HepG2 (cell line): ENCODE measurements around the gene OTX1. TPM values are rescaled to one million over a fixed set of nuclear protein-coding genes. Genes with fewer than 3 reads are reported as not detected.

Experiments
- CHD4 ChIP-seq: fragments of 200-600 bp; sonication (generic); IDR thresholded peaks from 2 replicates; pipeline ENCODE4 v1.7.0; 2017; ENCODE audit warnings: mild to moderate bottlenecking, low read length, borderline replicate concordance
- CREM ChIP-seq, 2 experiments: sonication (generic) in 1 of 2; formaldehyde crosslinking in 1 of 2; IDR thresholded peaks; 2 replicates each; pipeline versions ENCODE4 v1.4.0 to v1.6.1; 2016 to 2020; ENCODE audit warnings: antibody characterized with exemption in 1 of 2, mild to moderate bottlenecking in 1 of 2, missing genetic modification reagents in 1 of 2
- DR1 ChIP-seq: sonication (generic); formaldehyde crosslinking; IDR thresholded peaks from 2 replicates; pipeline ENCODE4 v1.8.0; 2021; ENCODE audit warnings: mild to moderate bottlenecking, missing genetic modification reagents, inconsistent platforms
- FOXA3 ChIP-seq: IDR thresholded peaks from 2 replicates; pipeline ENCODE4 v1.6.1; 2016; ENCODE audit warnings: missing genetic modification reagents, missing compliant biosample characterization
- GATA4 ChIP-seq: sonication (generic); IDR thresholded peaks from 2 replicates; pipeline ENCODE4 v1.6.1; 2016; ENCODE audit warnings: antibody characterized with exemption, low read depth, borderline replicate concordance
- KDM6A ChIP-seq: IDR thresholded peaks from 2 replicates; pipeline ENCODE4 v1.6.1; 2016; ENCODE audit warnings: low read depth
- NFIC ChIP-seq: IDR thresholded peaks from 2 replicates; pipeline ENCODE4 v1.6.1; 2012; ENCODE audit warnings: mild to moderate bottlenecking, low read length, inconsistent platforms
- PAF1 ChIP-seq: IDR thresholded peaks from 2 replicates; pipeline ENCODE4 v1.6.1; 2016; ENCODE audit warnings: missing genetic modification reagents, missing compliant biosample characterization
- PPARG ChIP-seq: conservative IDR thresholded peaks from 2 replicates; pipeline ENCODE4 v1.6.1; 2016; ENCODE audit warnings: missing biosample characterization, missing genetic modification reagents
- RAD21 ChIP-seq: fragments of 450-650 bp; formaldehyde crosslinking; IDR thresholded peaks from 2 replicates; pipeline ENCODE4 v1.5.0; 2020; ENCODE audit warnings: mild to moderate bottlenecking
- SMARCC2 ChIP-seq: fragments of 450-650 bp; IDR thresholded peaks from 2 replicates; pipeline ENCODE4 v1.6.1; 2017; ENCODE audit warnings: antibody characterized with exemption, mild to moderate bottlenecking
- TGIF2 ChIP-seq: IDR thresholded peaks from 2 replicates; pipeline ENCODE4 v1.6.1; 2016; ENCODE audit warnings: control low read depth, missing compliant biosample characterization
- THRA ChIP-seq: sonication (generic); formaldehyde crosslinking; IDR thresholded peaks from 2 replicates; pipeline ENCODE4 v1.4.0; 2020; ENCODE audit warnings: missing genetic modification reagents, borderline replicate concordance
- YY1 ChIP-seq: IDR thresholded peaks from 2 replicates; pipeline ENCODE4 v1.6.1; 2011; ENCODE audit warnings: low read length, low read depth, moderate library complexity, mild to moderate bottlenecking; ENCODE audit not compliant: insufficient read depth, insufficient replicate concordance
- ZBTB46 ChIP-seq: sonication (generic); formaldehyde crosslinking; IDR thresholded peaks from 2 replicates; pipeline ENCODE4 v1.4.0; 2020; ENCODE audit warnings: mild to moderate bottlenecking, missing genetic modification reagents, borderline replicate concordance
- ZMYM2 ChIP-seq: sonication (generic); formaldehyde crosslinking; IDR thresholded peaks from 2 replicates; pipeline ENCODE4 v1.8.0; 2022; ENCODE audit warnings: mild to moderate bottlenecking, missing genetic modification reagents
- ZNF232 ChIP-seq: sonication (generic); formaldehyde crosslinking; IDR thresholded peaks from 2 replicates; pipeline ENCODE4 v1.4.0; 2020; ENCODE audit warnings: missing genetic modification reagents, borderline replicate concordance
- ZNF264 ChIP-seq: sonication (generic); formaldehyde crosslinking; IDR thresholded peaks from 2 replicates; pipeline ENCODE4 v1.4.0; 2020; ENCODE audit warnings: missing genetic modification reagents
- ZNF614 ChIP-seq: IDR thresholded peaks from 2 replicates; pipeline ENCODE4 v1.6.1; 2018; ENCODE audit warnings: missing biosample characterization, missing genetic modification reagents, inconsistent platforms, borderline replicate concordance
- ZNF619 ChIP-seq: sonication (generic); formaldehyde crosslinking; IDR thresholded peaks from 2 replicates; pipeline ENCODE4 v1.4.0; 2020; ENCODE audit warnings: mild to moderate bottlenecking, missing genetic modification reagents
- ZNF629 ChIP-seq: sonication (generic); formaldehyde crosslinking; conservative IDR thresholded peaks from 2 replicates; pipeline ENCODE4 v1.5.0; 2020; ENCODE audit warnings: missing genetic modification reagents
- polyA plus RNA-seq, 8 experiments: library from polyadenylated mRNA; depleted of rRNA in 3 of 8; stranded (reverse) in 7 of 8; unstranded in 1 of 8; fragments of >200 nt; fragmentation: Illumina TruSeq in 4 of 8; extraction: Trizol in 4 of 8; gene quantifications; 2 replicates each; pipeline versions ENCODE4 v1.2.1 to v1.2.3, GENCODE V29; 2011 to 2016; ENCODE audit warnings: low read depth in 4 of 8, missing spikeins in 1 of 8, mixed read lengths in 1 of 8; ENCODE audit not compliant: insufficient read depth in 1 of 8
- total RNA-seq, 5 experiments: library from RNA; depleted of rRNA; stranded (reverse); fragments of >200 nt; fragmentation: Illumina TruSeq; extraction: Trizol; gene quantifications; 2 replicates each; pipeline ENCODE4 v1.2.3, GENCODE V29; 2016; ENCODE audit warnings: low read depth in 1 of 5
- TF ChIP-seq, protein P1 (sequence below), 2 experiments: fragments of 450-650 bp in 1 of 2; sonication (generic) in 1 of 2; formaldehyde crosslinking; IDR thresholded peaks; 2 replicates each; pipeline versions ENCODE4 v1.5.0 to v1.8.0; 2020 to 2022; ENCODE audit warnings: mild to moderate bottlenecking in 1 of 2, missing genetic modification reagents in 1 of 2
- TF ChIP-seq, protein P2 (sequence below): sonication (generic); formaldehyde crosslinking; IDR thresholded peaks from 2 replicates; pipeline ENCODE4 v1.8.0; 2022; ENCODE audit warnings: missing genetic modification reagents, mild to moderate bottlenecking, moderate library complexity, borderline replicate concordance

OTX1 gene
- total and polyA plus RNA-seq, 2 of the 13 experiments (the other 11 are each of a cell fraction or from before 2014, with no cell fraction given), result 1.0 to 5.0 TPM

GRCh38 chr2:63078852-63079606, 28.4 kb downstream of the OTX1 start (continued):
- 0 out of 2 replicates have a peak, but pooled peaks have one; percentile 13 for TF ChIP-seq PPARG (CRISPR knock-in tag)
- TF ChIP-seq NFIC, result no peak
- TF ChIP-seq, protein P1, sequence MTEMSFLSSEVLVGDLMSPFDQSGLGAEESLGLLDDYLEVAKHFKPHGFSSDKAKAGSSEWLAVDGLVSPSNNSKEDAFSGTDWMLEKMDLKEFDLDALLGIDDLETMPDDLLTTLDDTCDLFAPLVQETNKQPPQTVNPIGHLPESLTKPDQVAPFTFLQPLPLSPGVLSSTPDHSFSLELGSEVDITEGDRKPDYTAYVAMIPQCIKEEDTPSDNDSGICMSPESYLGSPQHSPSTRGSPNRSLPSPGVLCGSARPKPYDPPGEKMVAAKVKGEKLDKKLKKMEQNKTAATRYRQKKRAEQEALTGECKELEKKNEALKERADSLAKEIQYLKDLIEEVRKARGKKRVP (CRISPR knock-in tag; IDR thresholded peaks at IDR 0.05), result no peak
- no peak for TF ChIP-seq PAF1 (CRISPR knock-in tag)
- TF ChIP-seq, protein P2, sequence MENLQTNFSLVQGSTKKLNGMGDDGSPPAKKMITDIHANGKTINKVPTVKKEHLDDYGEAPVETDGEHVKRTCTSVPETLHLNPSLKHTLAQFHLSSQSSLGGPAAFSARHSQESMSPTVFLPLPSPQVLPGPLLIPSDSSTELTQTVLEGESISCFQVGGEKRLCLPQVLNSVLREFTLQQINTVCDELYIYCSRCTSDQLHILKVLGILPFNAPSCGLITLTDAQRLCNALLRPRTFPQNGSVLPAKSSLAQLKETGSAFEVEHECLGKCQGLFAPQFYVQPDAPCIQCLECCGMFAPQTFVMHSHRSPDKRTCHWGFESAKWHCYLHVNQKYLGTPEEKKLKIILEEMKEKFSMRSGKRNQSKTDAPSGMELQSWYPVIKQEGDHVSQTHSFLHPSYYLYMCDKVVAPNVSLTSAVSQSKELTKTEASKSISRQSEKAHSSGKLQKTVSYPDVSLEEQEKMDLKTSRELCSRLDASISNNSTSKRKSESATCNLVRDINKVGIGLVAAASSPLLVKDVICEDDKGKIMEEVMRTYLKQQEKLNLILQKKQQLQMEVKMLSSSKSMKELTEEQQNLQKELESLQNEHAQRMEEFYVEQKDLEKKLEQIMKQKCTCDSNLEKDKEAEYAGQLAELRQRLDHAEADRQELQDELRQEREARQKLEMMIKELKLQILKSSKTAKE (CRISPR knock-in tag), result no peak
- TF ChIP-seq ZNF629, result no peak
- no peak for TF ChIP-seq KDM6A (CRISPR knock-in tag)
- TF ChIP-seq ZNF619 (CRISPR knock-in tag), result no peak
- no peak for TF ChIP-seq TGIF2
- no peak for TF ChIP-seq DR1 (CRISPR knock-in tag)
- TF ChIP-seq ZNF264 (CRISPR knock-in tag), result no peak
- TF ChIP-seq RAD21 (CRISPR knock-in tag), result peak; percentile 73
- peak; percentile 71; the same call in 1 of the 2 replicates for TF ChIP-seq CHD4
- no peak for TF ChIP-seq THRA (CRISPR knock-in tag)
- TF ChIP-seq FOXA3 (CRISPR knock-in tag), result no peak
- no peak for TF ChIP-seq CREM (IDR thresholded peaks at IDR 0.05)
- TF ChIP-seq CREM (CRISPR knock-in tag; IDR thresholded peaks at IDR 0.05), result no peak
- no peak for TF ChIP-seq ZMYM2 (CRISPR knock-in tag)
- TF ChIP-seq GATA4, result no peak
- no peak for TF ChIP-seq YY1
- no peak for TF ChIP-seq ZBTB46 (CRISPR knock-in tag)
- TF ChIP-seq SMARCC2, result no peak
- TF ChIP-seq ZNF232 (CRISPR knock-in tag), result no peak
- peak; percentile 68; the same call in 1 of the 2 replicates for TF ChIP-seq ZNF614 (CRISPR knock-in tag)
